Activated naive CD8-positive, alpha-beta T cell treated with anti-CD3 and anti-CD28 coated beads, Interleukin-2, amount 50 U/mL, for 16 hours (primary cell): ENCODE measurements around the gene PARVA.

ENCODE experiments used
- DNase-seq: peaks from one replicate; pipeline ENCODE4 v3.0.0-alpha.2; 2020; ENCODE audit warnings: low read depth, low spot score

PARVA gene

DNA sequence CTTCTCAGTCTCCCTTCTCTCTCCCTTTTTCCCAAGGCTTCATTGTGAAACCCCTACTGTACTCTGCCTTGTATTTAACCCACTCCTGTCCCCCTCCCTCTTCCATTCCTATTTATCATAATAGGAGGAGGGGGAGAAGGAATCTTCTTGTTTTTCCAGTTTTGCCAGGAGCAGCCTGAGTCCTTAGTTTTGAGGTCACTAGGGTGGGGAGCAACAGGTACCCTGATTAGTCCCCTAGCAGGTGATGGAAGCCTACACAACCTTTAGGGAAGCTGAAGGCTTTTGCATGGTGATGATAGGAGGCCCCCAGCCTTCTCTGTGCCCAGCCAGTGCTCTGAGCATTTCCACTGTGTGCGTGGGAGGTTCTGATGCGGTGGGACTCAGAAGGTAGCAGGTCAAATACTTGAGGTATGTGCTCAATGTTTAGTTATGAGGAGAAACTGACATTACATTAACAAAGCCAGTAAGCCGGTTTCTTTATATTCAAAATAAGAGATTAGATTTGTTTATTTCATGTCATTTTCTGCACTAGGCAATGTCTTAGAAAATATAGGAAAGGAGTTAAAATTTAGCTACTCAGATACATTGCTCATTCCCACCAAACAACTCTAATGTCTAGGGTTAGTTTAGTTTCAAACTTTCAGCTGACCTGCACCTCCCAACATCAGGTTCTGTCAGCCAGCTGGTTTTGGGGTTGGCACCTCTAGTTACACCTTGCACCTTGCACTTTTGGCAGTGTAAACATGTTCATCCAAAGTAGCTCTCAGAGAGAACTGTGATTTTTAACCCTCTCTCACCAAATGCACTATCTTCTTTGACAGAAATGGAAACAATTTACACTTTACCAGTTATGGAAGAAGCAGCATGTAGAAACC lies 26.0 kb downstream of the PARVA start:
- no peak for DNase-seq

DNA sequence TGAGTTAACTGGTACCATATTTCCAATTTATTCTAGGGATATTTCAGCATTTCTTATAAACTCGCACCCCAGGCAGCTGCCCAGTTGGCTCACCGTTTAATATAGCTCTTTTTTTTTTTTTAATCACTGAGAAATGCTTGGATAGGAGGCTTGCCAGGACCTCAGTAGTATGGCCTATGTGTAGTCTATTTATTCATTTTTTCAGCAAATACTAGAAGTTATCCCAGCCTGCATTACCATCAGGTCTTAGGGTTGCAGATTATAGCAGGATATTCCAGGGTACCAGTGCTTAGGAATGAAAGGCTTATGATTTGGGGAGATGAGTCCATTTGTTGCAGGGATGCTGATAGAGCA lies 26.6 kb downstream of the PARVA start:
- no peak for DNase-seq

DNA sequence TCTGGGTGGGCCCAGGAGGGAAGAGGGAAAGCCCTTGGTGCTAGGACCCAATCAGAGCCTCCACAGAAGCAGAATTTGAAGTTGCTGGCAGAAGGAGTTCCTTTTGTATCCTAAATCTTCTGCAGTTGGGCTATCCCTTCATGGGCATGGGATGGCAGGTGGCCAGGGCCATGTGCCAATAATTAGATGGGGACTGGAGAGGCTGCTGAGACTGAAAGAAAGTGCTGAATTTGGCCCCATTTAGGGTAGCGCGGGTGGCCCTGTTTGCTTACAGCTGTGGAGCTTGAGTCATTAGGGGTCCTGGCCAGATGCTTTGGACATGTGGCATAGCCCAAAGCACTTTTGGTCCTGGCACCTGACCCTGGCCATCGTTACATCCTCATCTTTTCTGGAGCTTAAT lies 27.1 kb downstream of the PARVA start:
- no peak for DNase-seq

DNA sequence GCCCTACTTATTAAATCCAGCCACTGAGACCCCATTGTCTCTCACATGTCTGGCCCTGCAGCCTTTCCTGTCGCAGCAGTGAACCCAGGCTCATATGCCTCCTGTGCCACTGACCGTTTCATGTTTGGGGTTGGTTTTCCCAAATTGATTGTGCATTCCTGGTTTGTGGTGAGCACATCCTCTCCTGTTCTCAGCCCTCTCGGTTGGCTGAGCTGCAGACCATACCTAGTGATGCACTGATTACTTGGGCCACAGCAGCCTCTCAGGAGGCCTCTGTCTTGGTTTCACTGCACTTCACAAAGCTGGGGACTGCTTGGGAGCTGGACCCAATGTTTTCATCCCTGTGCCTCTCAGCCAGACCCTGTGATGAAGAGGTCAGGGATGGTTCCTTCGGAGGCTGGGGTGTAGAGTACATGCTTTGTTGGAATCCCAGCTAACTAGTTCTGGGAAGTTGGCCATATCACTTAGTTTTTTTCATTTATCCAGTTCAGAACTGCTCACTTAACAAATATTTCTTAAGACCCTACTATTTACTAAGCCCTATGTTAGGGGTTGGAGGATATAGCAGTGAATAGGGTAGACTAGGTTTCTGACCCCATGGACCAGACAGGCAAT lies 30.9 kb downstream of the PARVA start:
- no peak for DNase-seq

DNA sequence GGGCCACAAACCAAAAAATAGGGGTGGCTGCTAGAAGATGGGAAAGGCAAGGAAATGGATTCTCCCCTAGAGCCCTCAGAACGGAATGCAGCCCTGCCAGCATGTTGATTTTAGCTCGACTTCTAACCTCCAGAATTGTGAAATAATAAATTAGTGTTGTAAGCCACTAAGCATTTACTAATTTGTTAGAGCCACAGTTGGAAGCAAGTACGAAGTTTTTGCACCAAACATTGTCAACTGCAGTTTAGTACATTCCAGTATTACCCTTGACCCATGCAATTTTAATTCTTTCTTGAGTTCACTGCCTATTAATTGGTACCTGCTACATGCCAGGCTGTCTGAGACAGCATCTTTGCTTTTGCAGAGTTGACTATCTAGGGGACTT lies 32.2 kb downstream of the PARVA start:
- no peak for DNase-seq

DNA sequence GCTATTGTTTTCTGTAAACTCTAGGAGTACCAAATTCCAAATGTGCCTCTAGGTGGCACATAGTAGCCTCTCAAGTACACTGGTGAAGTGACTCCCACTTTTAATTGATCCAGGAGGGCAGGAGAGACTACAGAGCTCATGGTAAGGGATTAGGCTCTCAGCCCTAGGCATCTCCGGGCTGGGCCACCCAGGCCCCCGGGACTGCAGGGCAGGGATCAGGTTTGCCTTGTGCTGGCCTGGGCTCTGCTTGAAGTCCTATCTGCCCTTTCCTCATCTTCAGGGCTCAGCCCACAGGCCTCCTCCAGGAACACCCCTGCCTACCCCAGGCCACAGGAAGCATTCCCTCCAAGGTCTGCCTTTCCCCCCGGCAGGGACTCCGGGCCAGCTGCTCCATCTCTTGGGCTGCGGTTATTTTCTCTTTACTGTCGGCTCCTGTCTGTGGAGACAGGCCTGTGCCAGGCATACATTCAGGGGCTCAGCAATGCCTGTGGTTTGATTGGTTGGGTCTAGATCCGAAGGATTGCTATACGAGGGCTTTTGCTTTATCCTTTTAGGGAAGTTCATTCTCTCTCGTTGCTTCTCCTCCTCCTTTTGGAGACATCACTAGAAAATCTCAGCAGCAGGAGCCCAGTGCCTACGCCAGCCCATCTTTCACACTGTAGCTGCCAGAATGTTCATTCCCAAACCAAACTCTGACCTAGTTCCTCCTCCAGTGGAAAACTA lies 32.8 kb downstream of the PARVA start:
- no peak for DNase-seq

DNA sequence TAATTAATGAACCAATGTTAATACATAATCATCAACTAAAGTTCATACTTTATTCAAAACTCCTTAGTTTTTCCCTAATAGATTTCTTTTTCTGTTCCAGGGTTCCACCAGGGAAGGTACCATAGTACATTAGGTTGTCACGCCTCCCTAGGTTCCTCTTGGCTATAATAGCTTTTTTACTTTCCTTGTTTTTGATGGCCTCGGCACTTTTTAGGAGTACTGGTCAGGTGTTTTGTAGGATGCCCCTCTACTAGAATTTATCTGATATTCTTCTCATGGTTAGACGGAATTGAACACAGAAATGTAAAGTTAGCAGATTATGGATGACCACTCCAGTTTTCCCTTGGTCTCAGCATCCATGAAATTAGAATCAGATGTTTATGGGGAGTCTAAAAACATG lies 34.0 kb downstream of the PARVA start:
- no peak for DNase-seq

DNA sequence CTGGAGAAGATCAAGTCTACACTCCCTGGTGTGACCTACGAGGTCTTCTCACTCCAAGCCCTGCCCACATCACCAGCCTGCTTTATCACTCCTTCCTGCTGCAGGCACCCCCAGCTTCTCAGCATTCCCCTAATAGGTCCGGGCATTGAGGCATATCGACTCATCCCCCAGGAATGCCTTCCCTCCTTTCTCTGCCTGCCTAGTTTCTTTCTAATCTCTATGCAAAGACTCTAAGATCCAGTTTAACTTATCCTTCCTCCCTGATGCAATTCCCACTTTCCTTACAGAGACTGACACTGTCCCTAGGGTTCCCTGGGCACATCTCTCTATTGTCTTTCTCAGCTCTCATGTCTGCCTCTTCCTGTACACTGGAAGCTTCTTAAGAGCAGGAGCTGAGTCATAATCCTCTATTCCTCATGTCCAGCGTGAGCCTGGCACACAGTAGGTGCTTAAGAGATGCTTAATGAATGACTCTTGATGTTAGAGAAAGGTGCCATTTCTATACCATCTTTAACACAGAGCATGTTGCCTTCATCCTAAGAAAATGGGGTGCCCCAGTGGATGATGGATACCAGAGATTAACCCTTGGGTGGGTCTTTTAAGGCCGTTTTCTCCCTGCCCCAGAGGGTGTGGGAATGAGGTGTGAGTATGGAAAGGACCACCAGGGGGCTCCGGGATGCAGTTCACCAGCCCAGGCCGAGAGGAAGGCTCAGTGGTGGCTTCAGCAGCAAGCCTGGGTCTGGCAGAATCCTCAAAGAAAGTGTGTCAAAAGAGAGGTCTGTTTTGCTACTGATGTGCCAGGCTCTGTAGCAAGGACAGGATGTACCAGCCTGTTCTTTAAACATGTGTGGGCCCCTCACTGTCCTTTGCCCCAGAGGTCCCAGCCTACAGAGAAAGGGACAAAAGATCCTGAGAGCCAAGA lies 34.7 kb downstream of the PARVA start:
- DNase-seq: no peak

DNA sequence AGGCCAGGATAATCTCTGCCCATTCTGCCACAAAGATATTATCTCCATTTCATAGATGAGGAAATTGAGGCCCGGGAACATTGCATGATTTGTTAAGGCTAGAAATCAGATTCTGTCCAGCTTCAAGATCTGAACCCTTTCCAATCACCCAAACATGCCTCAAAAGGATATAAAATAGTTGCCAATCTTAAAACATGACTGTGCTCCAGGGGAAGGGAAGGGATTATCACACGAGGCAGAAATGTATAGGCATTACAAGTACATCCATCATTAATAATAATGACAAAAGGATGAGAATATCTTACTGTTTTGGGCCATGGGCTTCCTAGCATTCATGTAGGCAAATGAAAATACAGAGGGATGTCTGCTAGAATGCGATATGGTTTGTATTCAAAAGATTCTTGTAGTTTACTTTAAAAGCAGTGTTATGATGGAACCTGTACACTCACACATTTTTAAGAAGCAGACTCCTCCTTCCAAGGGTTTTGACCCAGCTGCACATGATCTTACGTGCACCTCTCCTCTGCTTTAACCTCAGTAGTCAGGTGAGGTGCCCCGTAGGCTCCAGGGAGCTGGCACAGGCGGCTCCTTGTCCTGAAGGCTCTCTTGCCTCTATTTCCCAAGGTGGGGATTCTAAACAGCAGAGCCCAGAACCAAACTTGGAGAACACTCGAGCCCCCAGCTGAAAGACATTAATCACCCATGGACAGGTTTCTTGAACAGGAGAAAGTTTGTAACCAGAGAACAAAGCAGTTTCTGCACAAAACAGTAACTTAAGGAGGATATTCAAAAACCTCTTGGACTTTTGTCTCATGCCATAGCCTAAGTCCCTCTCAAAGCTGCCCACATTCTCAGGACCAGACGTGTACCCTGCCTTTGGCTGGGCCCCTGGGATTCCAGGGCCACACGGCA lies 36.0 kb downstream of the PARVA start:
- DNase-seq: no peak

DNA sequence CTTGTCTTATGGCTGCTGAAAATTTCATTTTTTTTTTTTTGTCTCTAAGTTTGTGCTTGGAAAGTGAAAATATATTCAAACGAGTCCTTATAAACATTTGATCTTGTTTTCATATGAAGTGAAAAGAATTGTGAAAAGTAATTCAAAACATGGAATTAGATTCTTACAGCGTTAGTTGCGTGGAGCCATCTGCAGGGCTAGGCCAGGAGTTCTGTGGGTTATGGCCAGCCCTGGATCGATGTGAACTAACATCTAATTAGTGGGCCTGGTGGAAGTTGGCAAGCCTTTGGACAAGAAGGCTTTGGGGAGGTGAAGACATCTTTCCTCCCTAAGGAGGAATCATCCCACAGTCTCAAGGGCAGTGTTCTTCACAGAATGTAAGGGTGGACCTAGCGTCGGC lies 37.2 kb downstream of the PARVA start:
- no peak for DNase-seq

DNA sequence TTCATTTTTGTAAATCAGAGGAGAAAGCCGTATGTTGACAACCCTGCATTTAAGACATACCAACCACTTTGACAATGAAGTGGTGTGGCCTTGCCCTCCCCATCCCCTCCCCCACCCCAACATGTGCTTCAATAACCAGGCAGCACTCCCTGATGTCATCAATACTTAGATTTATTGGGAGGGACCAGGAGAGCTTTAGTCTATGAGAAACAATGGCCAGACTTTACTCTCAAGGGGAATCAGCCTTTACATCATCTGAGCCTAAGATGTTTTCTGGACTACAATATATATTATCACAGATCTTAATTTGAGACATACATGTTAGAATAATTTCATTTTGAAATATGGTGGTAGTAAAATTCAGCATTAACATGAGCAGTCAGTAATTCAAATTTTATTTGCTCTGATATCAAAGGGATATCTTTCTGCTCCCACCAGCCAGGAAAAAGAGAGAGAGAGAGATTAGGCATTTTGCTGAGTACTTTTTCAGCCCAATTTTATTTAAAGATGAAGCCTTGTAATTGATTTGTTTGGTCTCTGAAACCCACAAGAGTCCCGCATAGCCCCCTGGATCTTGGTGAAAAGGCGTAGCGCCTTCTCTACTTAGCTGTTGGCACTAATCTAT lies 38.1 kb downstream of the PARVA start:
- no peak for DNase-seq

DNA sequence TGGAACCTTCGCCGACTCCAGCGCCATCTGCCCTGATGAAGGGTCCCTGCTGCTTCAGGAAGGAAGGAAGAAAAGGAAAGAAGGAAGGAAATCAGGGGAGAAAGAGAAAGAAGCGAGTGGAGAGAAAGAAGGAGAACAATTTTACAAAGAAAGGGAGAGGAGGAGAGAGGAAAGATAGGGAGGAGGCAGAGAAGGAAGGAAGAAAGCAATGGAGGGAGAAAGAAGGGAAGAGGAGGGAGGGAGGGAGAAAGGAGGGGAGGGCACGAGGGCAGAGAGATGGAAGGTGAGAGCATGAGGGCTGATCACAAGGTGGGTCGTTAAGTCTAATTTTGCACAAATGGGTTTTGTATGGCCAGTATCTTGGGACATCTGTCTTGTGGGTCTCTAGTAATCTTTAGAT lies 39.2 kb downstream of the PARVA start:
- no peak for DNase-seq

DNA sequence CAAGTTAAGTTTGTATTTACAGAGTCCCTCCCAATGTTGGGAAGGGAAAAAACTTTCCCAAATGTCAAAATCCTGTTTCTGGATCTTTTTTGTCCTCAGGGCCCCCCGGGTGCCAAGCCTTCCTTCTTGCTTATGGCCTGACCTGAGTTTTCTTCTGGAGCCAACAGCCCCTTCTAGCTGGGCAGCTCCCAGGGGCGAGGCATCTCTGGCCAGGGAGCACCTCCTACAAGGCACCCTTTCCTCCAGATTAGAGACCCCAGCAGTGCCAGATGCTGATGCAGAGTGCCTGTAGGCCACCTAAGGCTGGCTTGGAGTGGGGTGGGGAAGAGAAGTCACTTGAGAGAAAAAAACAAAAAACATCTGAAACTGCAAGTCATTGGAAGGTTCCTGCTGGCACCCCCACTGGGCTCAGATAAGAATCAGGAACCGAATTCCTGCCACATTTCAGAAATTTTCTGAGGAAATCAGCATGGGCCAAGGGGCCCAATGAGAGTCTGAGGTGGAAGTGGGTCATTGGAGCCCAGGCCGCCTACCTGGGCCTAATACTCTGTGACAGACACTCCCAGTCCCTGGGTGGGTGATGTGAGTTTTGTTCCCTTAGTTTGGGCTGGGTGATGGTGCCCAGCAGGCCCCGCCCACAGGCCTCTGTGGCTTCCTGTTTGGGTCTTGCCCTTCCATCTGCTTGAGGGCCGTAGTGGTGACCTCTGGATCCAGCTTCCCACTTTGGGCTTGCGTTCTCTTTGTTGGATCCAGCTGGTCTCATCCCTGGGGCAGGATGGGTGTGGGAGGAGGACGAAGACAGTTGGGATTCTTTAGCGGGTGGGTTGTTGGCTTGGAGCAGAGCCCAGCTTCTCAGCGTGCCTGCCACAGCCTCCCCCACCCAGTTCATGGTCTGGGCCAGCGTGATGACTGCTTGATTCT lies 40.6 kb downstream of the PARVA start:
- DNase-seq: no peak

DNA sequence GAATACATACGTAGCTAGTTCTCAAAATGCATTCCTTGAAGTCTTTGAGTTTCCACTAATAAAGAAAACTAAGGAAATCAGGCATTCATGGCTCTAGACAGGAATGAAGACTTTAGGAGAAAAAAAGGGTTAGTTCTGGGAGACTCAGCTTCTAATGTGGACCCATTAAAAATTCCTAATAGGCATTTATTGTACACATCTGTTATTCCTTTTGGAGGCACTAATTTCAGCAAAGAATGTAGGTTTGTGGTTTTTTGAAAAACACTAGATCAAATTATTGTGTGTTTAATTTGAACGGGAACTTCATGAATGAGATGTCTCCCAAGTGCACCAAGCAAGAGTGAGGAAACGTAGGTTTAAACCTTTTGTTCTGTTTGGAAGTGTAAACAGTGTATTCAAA lies 42.7 kb downstream of the PARVA start:
- DNase-seq: no peak

DNA sequence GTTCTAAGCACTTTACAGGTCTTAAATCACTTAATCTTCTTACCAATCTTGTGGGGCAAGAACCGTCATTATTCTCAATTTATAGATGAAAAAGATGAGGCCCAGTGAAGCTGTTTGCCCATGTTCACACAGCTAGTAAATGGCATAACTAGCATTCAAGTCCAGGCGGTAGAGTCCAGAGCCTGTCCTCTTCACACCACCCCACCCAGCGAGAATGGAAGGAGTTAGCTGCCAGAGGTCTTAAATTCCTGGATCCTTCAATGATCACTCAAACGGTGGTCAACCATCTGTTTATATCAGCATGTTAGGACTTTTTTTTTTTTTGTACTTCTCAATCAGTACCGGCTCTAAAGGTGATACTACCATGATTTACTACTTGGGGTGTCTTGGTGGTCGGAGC lies 43.3 kb downstream of the PARVA start:
- DNase-seq: no peak

DNA sequence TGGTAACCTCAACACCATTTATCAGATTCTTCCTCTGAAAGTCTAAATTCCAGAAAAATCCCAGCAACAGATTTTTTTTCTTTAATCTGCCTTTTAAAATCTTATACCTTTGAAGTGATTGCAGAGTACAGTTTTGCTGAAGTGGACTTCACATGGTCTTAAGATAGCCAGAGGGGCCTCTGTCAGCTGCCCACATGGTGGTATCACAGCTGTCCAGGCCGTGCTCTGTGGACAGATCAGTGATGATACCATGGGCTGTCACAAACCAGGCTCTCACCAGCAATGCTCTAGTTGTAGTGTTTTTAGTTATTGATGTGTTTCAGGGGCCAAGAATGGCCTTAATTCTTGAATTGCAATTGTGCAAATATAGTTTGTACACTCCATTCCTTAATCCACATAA lies 44.0 kb downstream of the PARVA start:
- no peak for DNase-seq

DNA sequence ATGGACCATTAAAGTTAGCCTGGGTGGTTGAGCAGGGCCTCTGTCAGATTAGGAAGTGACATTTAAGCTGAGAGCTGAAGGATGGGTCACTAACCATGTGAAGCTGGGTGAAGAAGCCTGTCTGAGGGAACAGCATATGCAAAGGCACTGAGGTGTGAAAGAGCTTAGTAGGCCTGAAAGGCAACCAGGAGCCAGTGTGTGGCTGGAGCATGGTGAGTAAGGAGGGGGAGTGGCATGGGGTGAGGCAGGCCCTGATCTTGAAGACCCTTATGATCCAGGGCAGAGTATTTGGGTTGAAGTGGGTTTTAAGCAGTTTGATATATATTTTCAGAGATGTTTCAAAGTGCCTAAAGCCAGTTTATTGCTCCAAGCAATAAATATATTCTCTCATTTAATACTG lies 48.8 kb downstream of the PARVA start:
- DNase-seq: no peak

DNA sequence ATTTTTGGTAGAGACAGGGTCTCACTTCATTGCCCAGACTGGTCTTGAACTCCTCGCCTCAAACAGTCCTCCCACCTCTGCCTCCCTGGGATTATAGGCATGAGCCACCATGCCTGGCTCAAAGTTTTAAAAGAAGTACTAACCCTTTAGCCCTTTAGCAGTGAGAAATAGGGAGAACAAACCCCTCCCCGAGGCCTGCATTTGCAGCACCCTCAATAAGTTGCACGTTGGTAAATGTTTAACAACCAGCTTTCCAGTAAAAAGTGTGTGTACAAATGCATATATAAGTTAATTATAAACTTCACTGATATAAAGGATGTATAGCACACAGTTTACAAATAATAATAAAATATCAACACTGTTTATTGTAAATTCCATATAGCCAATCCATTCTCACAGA lies 51.8 kb downstream of the PARVA start:
- DNase-seq: no peak

DNA sequence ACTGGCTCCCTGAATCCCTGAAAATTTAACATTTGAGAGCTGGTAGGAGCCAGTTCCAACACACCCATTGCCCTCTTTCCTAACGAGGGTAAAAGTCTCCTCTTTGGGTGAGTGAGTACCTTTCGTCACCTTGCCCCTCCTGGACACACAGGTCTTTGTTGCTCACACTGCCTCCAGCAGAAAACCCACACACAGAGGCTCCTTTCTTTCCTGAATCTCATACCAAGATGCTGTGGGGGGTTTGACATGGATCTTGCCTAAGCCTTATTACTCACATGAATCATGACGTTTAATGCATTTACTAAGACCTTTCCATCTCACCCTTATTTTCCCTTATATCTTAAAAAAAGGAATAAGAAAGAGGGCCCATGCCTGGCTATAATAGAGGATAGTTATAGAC lies 53.0 kb downstream of the PARVA start:
- DNase-seq: no peak
